Activated CD4-positive, alpha-beta T cell treated with anti-CD3 and anti-CD28 coated beads, Interleukin-2, amount 50 U/mL, for 24 hours (primary cell): ENCODE results near the gene ZNF641.
A peak's percentile ranks its signal among the peaks of the same experiment; 100 is the strongest.
"Not testable (repeated sequence)": the region's sequence is repeated elsewhere in the genome, so short reads cannot be mapped to it uniquely, and the experiment has no call there.

Source experiments
- DNase-seq, 2 donors: peaks; one replicate each; pipeline ENCODE4 v3.0.0-alpha.2; 2020; ENCODE audit warnings: low read depth in 1 of 2, low spot score in 1 of 2

Gene ZNF641

DNA sequence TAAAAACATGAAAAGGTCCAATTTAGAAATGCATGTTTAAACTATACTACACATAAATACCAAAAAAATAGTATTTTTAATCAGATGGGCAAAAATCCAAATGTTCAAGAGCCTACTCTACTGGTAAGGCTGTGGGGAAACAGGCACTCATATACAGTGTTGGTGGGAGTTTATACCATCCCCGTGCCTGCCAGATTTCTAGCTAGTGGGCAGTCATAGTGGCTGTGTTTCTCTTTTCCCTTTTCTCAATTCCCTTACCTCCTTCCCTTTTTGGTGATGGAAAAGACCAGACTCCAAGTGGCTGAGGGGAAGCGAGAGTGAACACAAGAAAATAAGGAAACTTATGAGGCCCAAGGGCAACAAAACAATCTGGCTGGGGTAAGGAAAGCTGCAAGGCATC is 14.7 kb downstream of the ZNF641 start:
- DNase-seq: no peak

DNA sequence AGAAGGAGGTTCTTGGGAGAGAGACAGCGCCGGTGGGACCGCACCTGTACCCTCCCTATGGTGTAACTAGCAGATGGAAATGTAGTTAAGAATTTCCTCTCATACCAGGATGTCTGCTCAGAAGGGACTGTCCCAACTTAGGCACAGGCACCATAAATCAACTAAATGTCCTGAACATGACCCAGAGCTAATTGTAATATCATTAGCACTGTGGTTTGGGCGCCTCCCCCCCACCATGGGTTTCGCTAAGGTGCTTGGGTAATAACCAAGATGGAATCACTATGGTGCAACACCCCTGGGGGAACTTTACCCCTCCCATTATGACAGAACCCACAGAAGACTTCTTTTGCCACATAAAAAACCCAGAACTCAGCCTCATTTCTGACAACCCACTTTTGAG is 15.9 kb downstream of the ZNF641 start:
- DNase-seq: peak in 1 of 2 donors; percentile 13

DNA sequence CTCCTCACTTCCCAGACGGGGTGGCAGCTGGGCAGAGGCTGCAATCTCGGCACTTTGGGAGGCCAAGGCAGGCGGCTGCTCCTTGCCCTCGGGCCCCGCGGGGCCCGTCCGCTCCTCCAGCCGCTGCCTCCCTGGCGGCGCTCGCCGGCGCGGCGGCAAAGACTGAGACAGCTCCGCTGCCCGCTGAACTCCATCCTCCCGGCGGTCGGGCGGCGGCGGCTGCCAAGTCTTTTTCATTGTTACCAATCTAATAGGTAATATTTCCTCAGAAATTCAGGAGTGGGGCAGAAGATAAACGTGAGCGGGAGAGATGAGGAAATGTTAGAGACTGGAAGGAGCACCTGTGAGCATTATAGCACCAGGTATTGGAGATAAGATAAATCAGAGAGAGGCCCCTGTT is 17.0 kb downstream of the ZNF641 start:
- DNase-seq: not testable (repeated sequence)

DNA sequence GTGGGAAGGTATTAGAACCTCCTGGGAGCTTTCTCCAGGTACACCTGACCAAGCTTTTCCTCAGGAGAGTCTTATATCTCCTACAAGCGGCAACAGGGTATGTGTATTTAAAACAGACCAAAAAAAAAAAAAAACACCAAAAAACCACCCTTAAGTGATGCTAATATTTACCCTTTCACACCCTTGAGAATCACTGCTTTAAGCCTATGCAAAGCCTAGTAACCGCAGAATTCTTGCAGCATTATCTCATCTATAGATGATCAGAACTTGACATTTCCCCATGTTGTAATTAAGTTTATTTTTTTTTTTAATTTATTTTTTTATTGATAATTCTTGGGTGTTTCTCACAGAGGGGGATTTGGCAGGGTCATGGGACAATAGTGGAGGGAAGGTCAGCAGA is 19.3 kb downstream of the ZNF641 start:
- DNase-seq: no peak

DNA sequence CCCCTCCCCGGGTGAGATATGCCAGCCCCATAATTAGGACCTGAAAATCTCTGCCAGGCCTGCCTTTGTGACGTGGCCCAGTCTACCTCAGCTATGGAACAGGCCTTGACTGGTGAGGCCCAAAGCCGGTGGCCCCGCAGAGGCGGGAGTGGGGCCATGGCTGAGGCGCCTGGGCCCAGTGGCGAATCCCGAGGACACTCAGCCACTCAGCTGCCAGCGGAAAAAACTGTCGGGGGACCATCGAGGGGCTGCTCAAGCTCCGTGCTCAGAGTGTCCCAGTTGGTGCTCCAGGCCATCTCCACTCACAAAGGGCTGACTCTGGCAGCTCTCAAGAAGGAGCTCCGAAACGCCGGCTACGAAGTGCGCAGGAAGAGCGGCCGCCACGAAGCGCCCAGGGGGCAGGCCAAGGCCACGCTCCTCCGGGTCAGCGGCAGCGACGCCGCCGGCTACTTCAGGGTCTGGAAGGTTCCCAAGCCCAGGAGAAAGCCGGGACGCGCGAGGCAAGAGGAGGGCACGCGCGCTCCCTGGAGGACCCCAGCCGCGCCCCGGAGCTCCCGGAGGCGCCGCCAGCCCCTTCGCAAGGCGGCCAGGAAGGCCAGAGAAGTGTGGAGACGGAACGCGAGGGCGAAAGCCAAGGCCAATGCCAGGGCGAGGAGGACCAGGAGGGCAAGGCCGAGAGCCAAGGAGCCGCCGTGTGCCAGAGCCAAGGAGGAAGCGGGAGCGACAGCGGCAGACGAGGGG is 21.4 kb downstream of the ZNF641 start:
- DNase-seq: no peak

DNA sequence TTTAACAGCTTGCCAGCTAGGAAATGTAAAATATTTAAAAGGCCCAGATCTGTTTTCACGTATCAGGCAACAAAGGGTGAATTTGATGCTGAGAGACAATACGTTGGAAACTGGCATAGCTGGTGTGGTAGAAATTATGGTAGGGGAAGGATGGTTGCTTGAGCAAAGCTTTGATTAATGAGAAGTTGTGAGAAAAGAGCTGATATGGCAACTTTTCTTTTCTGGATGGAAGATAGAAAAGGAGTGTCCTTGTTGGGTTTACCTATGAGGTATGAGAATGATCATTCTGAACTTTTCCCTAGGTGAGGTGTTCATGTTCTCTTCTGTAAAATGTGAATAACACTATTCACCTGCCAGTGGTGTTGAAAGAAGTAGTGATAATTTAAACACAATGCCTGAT is 34.2 kb downstream of the ZNF641 start:
- DNase-seq: no peak

DNA sequence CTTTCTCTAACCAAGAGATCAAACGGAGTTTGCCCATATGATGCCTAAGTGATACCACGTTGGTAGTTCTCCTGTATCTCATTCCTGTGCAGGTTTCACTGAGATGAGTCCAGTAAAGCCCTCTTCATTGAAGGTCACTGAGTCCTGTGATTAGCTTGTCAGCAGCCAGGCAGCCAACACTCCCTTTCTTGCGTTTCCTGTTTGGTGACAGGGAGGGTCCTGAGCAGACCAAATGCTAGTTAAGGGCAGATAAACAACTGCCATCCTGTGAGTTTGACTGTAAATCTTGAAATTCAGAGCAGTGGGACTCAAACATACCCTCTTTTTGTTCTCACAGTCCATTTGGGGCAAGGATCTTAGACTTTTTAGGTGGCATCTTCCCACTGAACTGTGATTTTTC is 39.4 kb downstream of the ZNF641 start:
- DNase-seq: no peak

DNA sequence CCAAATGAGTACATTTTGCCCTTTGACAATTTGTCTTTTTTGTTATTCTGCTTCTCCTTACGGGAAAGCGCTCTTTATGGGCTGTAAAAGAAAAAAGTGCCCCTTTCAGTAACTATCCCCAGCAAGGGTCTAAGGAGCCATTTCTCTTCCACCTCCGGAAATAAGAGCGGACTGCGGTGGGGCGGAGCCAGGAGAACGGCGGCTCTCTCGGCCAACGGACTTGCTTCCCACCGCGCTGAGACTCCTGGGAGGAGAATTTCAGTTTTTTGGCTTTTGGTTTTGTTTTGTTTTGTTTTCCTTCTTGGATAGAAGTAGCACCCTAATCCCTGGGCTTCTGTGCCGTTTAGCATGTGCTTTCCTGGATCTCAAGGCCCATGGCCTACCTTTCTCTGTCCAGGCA is 43.5 kb downstream of the ZNF641 start:
- DNase-seq: no peak

DNA sequence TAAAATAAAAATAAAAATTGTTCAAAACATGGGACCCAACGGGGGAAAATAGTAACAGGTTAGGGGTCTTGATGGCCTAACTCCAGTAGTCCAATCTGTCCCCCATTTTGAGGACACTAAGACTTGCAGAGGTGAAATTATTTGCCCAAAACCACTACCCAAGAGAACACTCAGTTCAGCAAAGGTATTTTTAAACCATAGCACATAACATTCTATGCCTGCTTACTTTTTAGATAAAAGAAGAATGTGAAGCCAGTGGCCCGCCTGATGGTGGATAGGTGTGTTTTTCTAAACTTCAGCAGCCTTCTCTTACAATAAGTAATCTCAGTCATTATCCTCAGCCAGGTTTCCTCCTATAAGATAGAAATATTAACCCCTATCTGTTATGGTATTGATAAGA is 45.5 kb downstream of the ZNF641 start:
- no peak for DNase-seq

DNA sequence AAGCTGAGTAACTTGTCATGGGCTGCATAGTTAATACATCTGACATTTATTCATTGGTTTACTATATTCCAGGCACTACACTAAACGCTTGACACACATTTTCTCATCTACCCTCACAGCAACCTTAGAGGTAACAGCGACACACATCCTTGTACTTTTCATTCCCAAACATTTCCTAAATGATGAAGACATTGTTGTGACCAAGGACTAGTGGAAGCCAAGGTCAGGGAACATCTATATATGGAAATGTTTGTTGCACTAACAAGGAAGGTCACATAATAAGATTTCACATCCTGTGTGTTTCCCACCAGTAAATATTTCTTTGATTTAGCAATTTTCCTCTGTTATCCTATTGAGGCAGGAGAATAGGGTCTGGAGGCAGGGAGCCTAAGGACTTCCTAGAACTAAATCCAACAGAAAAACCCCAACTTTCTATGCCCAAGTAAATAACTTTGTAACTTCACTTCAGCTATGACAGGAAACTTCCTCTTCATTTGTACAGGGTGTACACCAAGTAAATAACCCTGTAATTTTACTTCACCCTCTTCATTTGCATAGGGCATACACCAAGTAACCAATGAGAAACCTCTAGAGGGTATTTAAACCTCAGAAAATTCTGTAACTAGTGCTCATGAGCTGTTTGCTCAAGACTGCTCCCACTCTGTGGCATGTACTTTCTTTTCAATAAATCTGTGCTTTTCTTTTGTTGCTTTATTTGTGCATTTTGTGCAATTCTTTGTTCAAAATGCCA is 48.4 kb downstream of the ZNF641 start:
- DNase-seq: no peak

DNA sequence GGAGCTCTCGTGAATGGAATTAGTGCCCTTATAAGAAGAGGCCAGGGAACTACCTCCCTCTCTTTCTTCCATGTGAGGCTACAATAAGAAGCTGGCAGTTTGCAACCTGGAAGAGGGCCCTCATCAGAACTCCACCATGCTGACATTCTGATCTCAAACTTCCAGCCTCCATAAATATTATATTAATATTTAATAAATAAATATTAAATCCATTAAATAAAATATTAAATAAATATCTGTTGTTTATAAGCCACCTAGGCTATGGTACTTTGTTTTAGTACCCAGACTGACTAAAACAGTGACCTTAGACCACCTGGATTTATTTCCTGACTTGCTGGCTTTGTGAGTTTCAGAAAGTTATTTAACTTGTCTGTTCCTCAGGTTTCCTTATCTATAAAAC is 49.9 kb downstream of the ZNF641 start:
- no peak for DNase-seq

DNA sequence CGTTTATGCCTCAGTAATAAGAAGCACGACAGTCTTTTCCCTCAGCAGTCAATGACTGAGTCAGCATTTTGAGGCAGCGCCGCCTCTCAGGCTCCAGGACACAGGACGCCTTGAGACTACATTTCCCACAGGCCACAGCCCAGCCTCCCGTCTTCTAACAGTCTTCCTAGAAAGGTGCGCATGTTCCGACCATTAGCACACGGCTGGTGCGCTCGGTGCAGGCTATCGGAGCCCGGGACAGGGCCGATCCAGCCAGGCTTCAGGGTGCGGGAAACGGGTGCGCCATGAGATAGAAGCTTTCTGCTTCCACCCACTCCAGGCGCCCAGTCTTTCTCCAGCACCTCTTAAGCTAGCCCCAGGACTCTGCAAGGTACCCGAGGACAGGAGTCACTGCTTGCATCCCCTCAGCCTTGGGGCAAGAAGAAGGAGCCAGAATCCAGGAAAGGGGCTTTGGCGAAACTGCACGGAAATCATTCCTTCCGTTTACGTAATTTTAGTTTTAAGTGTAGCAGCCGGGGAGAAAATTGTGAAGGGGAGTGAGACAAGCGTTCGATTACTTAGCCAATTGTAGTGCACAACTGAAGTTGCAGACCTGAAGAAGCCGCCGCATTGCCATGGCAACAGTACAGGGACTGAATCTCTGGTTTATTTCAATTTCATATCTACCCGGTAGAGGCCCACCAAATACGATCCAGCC is 54.0 kb downstream of the ZNF641 start:
- peak; percentile 19 to 52 for DNase-seq

DNA sequence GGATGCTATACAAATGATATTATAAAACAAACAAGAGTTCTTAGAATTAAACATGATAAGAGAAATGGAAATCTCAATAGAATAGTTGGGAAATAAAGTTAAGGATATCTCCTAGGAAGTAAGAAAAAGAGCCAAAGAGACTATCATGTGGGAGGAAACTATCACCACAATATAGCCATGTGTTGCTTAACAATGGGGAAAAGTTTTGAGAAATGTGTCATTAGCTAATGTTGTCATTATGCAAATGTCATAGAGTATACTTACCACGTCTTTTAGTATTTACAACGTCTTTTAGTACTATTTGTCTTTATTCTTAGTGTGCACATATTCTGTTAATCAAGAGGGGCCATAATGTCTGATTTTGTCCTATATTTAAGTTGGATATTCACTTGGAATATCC is 58.7 kb downstream of the ZNF641 start:
- no peak for DNase-seq

DNA sequence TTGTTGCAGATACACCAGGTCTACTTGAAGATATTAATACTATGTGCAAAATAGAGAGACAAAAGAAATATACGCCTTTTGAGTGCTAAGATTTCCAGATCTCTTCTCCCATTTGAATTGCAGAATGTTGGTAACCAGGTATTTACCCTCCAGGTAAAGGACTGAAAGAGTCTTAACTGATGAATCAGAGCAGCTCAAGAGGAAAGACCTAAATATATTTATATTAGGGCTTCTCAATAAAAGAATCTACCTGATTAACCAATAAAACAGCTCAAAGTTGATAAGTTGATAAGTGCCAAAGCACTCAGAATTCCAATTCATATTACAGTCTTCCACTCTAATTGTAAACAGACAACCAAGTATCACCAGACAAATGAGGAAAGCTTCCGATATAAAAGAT is 59.2 kb downstream of the ZNF641 start:
- no peak for DNase-seq

DNA sequence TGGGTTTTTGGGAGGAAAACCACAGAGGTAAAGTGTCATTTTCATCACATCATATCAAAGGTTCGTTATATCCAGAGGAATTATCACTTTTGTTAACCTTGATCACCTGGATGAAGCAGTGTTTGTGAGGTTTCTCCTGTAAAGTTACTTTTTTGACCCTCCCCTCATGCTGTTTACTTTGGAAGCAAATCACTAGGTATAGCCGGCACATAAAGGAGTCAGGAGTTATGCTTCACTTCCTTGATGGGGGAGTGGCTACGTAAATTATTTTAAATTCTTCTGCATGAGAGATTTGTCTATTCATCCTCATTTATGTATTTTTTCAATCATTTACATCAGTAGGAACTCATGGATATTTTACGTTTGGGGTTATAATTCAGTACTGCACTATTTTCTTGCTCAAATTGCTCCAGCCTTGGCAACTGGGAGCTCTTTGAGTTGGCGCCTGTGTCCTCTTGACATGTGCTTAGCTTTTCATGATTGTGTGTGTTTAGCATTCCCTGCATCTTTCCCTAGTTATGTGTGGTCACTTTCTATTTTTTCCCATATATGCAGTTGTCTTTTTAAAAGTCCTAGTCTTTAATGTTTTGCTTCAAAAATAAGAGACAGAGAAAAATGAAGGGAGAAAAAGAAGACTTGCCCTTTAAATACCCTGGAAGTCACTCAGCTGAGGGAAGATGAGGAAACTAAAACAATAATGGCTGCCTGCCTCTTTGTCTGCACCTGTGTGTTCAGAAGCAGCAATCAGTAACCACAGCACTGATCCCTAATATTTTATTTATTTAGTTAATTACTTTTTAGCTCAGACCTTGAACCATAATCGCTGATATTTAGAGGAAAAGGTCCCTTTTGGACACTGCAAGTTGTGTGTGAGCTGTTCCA is 62.1 kb downstream of the ZNF641 start:
- DNase-seq: no peak
